Skeletal muscle tissue (tissue), 4 donors: ENCODE data around the gene RPS10. TPM values are rescaled to one million over a fixed set of nuclear protein-coding genes. Genes with fewer than 3 reads are reported as not detected.

ENCODE experiments used
- H3K27ac ChIP-seq: one replicate; pipeline ENCODE4 v1.7.0; 2013; ENCODE audit warnings: mild to moderate bottlenecking, low read depth, low read length, inconsistent platforms
- H3K27me3 ChIP-seq, 3 donors: one replicate each; pipeline ENCODE4 v1.7.0; 2013; ENCODE audit warnings: low read length in 3 of 3; ENCODE audit not compliant: control insufficient read depth in 3 of 3, insufficient read depth in 3 of 3
- H3K36me3 ChIP-seq, 3 donors: one replicate each; pipeline ENCODE4 v1.7.0; 2013; ENCODE audit warnings: low read length in 3 of 3; ENCODE audit not compliant: control insufficient read depth in 3 of 3, insufficient read depth in 3 of 3
- H3K4me1 ChIP-seq, 3 donors: one replicate each; pipeline ENCODE4 v1.7.0; 2013; ENCODE audit warnings: low read length in 3 of 3, mild to moderate bottlenecking in 3 of 3; ENCODE audit not compliant: control insufficient read depth in 3 of 3, insufficient read depth in 3 of 3
- H3K4me3 ChIP-seq, 3 donors: one replicate each; pipeline ENCODE4 v1.7.0; 2013; ENCODE audit warnings: low read length in 3 of 3
- H3K9ac ChIP-seq, 3 donors: one replicate each; pipeline ENCODE4 v1.7.0; 2013; ENCODE audit warnings: low read length in 3 of 3, mild to moderate bottlenecking in 3 of 3, moderate library complexity in 2 of 3, low read depth in 1 of 3
- H3K9me3 ChIP-seq, 3 donors: one replicate each; pipeline ENCODE4 v1.7.0; 2013; ENCODE audit warnings: low read length in 3 of 3; ENCODE audit not compliant: control insufficient read depth in 3 of 3
- total RNA-seq: library from RNA; depleted of rRNA; stranded (reverse); fragments of >200 nt; gene quantifications from one replicate; pipeline ENCODE4 v1.2.3, GENCODE V29; 2014
- donor health status: Osteomylitis.

Gene RPS10
- total RNA-seq, result 1,815 TPM

- Histone ChIP-seq H3K4me3 (peak within 1 kb of the TSS; percentile 86 to 94 (median 90)), H3K9me3 (no peaks in the 10 kb centered on the region), H3K27me3 (no peaks in the 10 kb centered on the region), H3K36me3 (peaks cover 32 to 38% (median 36%) of the 10 kb centered on the region in 3 donors), H3K4me1 (peaks cover 12 to 21% (median 12%) of the 10 kb centered on the region in 3 donors), H3K9ac (peak within 1 kb of the TSS; percentile 97 to 100 (median 98)), H3K27ac (peak within 1 kb of the TSS; percentile 84)
Measured at GRCh38 chr6:34425498-34426410, at the start of gene RPS10. Gene RPS10, minus strand, starts transcription at chr6:34426069. Its CDS starts 848 bp downstream, at chr6:34425221.

DNA sequence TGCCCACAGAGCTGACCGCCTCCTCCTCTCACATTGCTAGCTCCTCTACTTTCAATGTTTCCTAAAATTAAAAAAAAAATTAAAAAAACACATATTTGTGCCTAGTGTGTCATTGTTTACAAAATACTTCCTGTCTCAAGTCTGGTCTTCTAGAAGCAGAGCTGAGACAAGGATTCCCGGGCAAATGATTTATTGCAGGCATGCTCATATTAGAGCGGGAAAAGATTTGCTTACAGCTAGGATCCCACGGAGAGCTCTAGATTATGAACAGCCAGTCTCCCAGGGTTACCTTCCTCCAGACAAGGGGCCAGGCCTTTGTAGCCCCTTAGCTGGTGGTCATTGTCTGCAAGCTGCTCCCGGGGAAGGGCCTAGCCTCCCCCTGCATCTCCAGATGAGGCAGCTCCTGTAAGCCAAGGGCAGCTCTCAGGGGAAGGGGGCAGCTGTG is 49.4 kb upstream of the RPS10 start:
- Histone ChIP-seq H3K27ac (no peak overlapping the region), H3K4me3 (no peak overlapping the region), H3K4me1 (no peaks in the 10 kb centered on the region), H3K36me3 (no peaks in the 10 kb centered on the region), H3K9ac (no peak overlapping the region), H3K9me3 (peaks cover 0 to 2% (median 0%) of the 10 kb centered on the region in 3 donors), H3K27me3 (peaks cover 0 to 3% (median 0%) of the 10 kb centered on the region in 3 donors)

DNA sequence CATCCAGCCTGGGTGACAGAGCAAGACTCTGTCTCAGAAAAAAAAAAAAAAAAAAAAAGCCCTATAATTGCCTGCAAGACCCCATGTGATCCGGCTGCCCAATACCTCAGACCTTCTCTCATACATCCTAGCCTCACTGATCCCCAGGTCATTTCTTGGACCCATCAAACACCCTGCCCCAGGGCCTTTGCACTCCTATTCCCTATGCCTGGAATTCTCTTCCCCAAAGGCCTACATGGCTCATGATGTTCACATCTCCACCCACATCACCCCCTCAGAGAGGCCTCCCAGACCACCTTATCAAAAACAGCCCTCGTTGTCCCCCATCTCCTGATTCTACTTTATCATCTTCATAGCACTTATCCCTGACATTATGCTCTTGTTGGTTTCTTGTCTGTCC is 48.9 kb upstream of the RPS10 start:
- H3K27ac ChIP-seq, result no peak overlapping the region
- no peak overlapping the region for H3K4me3 ChIP-seq
- H3K27me3 ChIP-seq, result peaks cover 0 to 3% (median 0%) of the 10 kb centered on the region in 3 donors
- no peak overlapping the region for H3K9ac ChIP-seq
- H3K4me1 ChIP-seq, result no peaks in the 10 kb centered on the region
- H3K9me3 ChIP-seq, result peaks cover 0 to 2% (median 0%) of the 10 kb centered on the region in 3 donors
- no peaks in the 10 kb centered on the region for H3K36me3 ChIP-seq

- Histone ChIP-seq H3K4me3 (no peak overlapping the region), H3K36me3 (no peaks in the 10 kb centered on the region), H3K4me1 (no peaks in the 10 kb centered on the region), H3K27ac (no peak overlapping the region), H3K9ac (no peak overlapping the region), H3K27me3 (peaks cover 0 to 3% (median 0%) of the 10 kb centered on the region in 3 donors), H3K9me3 (peaks cover 0 to 2% (median 0%) of the 10 kb centered on the region in 3 donors)
Measured at GRCh38 chr6:34473967-34474366, 48.1 kb upstream of the RPS10 start.

- Histone ChIP-seq H3K9me3 (peaks cover 0 to 2% (median 0%) of the 10 kb centered on the region in 3 donors), H3K4me3 (no peak overlapping the region), H3K27ac (no peak overlapping the region), H3K4me1 (no peaks in the 10 kb centered on the region), H3K36me3 (no peaks in the 10 kb centered on the region), H3K9ac (no peak overlapping the region), H3K27me3 (peaks cover 0 to 5% (median 3%) of the 10 kb centered on the region in 3 donors)
Measured at GRCh38 chr6:34472425-34472824, 46.6 kb upstream of the RPS10 start.

DNA sequence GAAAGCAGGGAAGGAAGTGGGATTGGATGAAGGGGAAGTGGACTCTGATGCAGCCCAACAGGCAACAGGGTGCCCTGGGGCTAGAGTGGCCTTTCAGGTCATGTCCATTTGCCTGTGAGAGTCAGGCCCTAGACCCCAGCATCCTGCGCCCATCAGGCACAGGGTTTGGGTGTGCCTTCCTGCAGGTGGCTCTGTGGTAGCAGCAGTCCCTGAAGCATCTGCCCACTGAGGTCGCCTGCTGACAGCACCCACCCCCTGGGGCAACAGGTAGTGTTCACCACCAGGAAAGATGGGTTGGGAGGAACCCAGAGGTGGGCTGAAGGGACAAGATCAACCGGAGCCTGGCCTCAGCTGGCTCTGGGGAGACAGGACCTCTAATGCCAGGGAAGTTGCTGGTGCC is 43.6 kb upstream of the RPS10 start:
- H3K4me3 ChIP-seq, result no peak overlapping the region
- peaks cover 21 to 28% (median 22%) of the 10 kb centered on the region in 3 donors for H3K27me3 ChIP-seq
- peaks cover 0 to 2% (median 0%) of the 10 kb centered on the region in 3 donors for H3K9me3 ChIP-seq
- H3K36me3 ChIP-seq, result no peaks in the 10 kb centered on the region
- peaks cover 4 to 5% (median 4%) of the 10 kb centered on the region in 3 donors for H3K4me1 ChIP-seq
- H3K9ac ChIP-seq, result no peak overlapping the region
- H3K27ac ChIP-seq, result no peak overlapping the region

- peaks cover 28 to 36% (median 30%) of the 10 kb centered on the region in 3 donors for H3K27me3 ChIP-seq
- no peak overlapping the region for H3K4me3 ChIP-seq
- H3K36me3 ChIP-seq, result no peaks in the 10 kb centered on the region
- no peak overlapping the region for H3K9ac ChIP-seq
- H3K27ac ChIP-seq, result no peak overlapping the region
- H3K4me1 ChIP-seq, result peaks cover 4 to 5% (median 4%) of the 10 kb centered on the region in 3 donors
- no peaks in the 10 kb centered on the region for H3K9me3 ChIP-seq
Measured at GRCh38 chr6:34468378-34468892, 42.6 kb upstream of the RPS10 start.

DNA sequence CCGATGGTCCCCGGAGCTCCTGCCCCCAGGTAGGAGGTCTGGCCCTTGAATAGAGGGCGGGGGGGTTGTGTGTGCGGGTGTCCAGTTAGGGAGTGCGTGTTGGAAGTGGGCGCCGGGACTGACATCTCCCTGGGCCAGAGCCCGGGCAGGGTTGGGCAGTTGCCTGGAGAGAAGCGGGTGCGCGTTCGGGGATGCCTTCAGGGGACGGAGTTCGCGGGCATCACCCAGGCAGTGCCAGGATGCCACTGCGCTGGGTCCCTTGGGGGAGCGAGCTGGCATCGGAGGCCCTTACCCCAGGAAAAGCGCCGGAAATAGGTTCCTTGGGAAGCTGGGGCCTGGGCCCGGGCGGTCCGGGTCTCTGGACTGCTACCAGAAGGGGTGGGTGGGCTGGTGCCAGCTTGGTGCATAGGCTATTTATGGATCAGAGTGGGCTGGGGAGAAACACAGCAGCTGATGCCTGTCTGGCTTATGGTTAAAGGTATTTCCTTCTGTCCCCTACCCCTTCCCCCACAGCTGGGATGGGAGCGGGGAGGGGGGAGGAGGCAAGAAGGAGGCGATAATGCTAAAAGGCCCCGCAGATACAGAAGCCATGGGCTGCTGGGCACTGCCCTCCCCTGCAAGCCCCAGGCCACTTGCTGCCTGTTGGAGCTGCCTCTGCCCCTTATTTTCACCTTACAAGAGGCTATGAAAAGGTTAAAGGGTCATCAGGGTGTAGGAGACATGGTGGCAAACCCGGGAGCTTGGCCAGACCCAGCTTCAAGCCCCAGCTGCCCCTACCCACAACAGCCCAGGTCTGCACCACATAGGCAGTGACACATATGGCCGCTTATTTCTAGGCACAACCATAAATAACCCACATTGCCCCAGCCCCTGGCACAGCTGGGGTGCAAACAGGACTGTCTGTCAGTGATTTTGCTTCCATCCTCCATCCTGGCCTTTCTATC is 40.6 kb upstream of the RPS10 start:
- no peaks in the 10 kb centered on the region for H3K36me3 ChIP-seq
- H3K4me1 ChIP-seq, result peaks cover 4 to 5% (median 4%) of the 10 kb centered on the region in 3 donors
- peaks cover 28 to 36% (median 30%) of the 10 kb centered on the region in 3 donors for H3K27me3 ChIP-seq
- no peaks in the 10 kb centered on the region for H3K9me3 ChIP-seq
- H3K4me3 ChIP-seq, result peak overlapping the region in 1 of 3 donors; percentile 27
- H3K27ac ChIP-seq, result no peak overlapping the region
- H3K9ac ChIP-seq, result no peak overlapping the region

DNA sequence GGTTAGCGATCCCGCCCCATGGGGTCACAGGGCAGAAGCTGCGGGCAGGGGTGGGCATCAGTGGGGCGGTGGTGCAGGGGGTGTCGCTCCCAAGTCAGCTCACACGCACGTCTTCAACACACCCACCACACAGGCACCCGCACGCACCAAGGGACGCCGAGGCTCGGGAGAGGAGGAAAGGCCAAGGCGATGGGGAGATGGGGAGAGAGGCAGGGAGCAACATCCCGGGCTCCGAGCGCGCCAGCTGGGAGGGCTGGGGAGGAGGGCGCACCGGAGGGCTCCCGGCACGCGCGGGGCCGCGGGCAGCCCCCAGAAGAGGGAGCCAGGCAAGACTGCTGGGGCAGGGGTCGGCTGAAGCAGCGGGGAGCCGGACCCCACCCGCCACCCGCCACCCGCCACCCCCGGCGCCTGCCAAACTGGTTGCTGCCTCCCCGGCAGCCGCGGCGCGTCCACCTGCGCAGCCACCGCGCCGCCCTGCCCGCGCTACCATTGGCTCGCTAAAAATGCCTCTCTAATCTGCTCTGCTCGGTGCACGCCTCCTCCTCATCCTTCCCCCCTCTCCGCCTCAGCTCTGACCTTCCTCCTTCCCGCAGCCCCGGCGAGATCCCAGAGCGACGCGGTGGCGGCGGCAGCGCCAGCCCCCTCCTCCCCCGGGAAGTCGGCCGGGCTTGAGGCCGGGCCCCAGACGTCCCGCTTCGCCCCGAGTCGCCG is 39.8 kb upstream of the RPS10 start, which contains the start of gene PACSIN1:
Gene PACSIN1, plus strand, starts transcription at position 546 of the 711 bp plus-strand sequence. CDS start 60,230 bp downstream, outside the sequence.
- Histone ChIP-seq H3K4me3 (peak within 1 kb of the TSS in 1 of 3 donors; percentile 27), H3K36me3 (no peaks in the 10 kb centered on the region), H3K4me1 (peaks cover 4 to 5% (median 4%) of the 10 kb centered on the region in 3 donors), H3K9me3 (no peaks in the 10 kb centered on the region), H3K27me3 (peaks cover 28 to 36% (median 30%) of the 10 kb centered on the region in 3 donors), H3K9ac (no peak within 1 kb of the TSS), H3K27ac (no peak within 1 kb of the TSS)
